GM19395 (cell line): ENCODE results near the gene TM2D3.

ENCODE experiments used
- ATAC-seq: cut with Tn5 transposase; IDR thresholded peaks from one replicate; pipeline ENCODE4 v1.9.1; 2021; ENCODE audit warnings: mild to moderate bottlenecking, moderate library complexity; ENCODE audit not compliant: unreplicated experiment

TM2D3 gene

GRCh38 chr15:101609742-101610610 is 42.2 kb downstream of the TM2D3 start:
- no peak for ATAC-seq

GRCh38 chr15:101608201-101608600 is 44.0 kb downstream of the TM2D3 start:
- ATAC-seq: no peak

GRCh38 chr15:101607108-101607507 is 45.1 kb downstream of the TM2D3 start:
- ATAC-seq: no peak

GRCh38 chr15:101604124-101604874 is 47.9 kb downstream of the TM2D3 start:
- no peak for ATAC-seq

- no peak for ATAC-seq
Observed at GRCh38 chr15:101602801-101603200, 49.4 kb downstream of the TM2D3 start.

- no peak for ATAC-seq
Observed at GRCh38 chr15:101600035-101600434, 52.1 kb downstream of the TM2D3 start.

- no peak for ATAC-seq
Observed at GRCh38 chr15:101599091-101599490, 53.1 kb downstream of the TM2D3 start.

DNA sequence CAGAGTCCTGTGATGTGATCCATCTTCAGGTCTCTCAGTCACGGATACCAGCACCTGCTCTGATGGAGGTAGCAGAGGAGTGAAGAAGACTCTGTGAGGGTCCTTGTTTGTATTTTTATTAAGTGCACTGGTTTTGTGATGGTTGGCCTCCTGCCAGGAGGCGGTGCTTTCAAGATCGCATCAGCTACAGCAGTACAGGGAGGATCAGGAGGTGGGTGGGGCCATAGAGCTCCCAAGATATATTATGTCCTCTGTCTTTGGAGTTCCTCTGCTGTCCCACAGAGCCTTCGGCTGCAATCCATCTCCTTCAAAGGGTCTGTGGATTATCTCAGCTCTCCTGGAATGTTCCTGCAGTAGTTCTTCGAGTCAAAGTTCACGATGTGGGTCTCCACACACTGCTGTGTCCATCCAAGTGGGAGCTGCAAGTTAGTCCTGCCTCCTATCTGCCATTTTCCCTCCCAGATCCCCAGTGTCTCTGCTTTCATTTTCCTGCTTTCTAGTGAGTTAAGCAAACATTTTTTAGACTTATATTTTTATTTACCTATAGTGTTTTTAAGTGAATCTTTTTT is 54.7 kb downstream of the TM2D3 start:
- no peak for ATAC-seq

DNA sequence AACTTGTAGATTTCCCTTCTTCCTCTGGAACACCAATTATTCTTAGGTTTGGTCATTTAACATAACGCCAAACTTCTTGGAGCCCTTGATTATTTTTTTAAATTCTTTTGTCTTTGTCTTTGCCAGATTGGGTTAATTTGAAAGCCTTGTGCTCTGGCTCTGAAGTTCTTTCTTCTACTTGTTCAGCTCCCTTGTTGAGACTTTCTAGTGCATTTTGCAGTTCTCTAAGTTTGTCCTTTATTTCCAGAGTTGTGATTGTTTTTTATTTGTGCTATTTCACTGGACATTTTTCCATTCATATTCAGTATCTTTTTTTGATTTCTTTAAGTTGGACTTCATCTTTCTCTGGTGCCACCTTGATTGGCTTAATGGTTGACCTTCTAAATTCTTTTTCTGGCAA is 55.5 kb downstream of the TM2D3 start:
- no peak for ATAC-seq
